IPS-20b (cell line): ENCODE results near the gene ADAM10.

Experiments used
- H3K27ac ChIP-seq: one replicate; pipeline ENCODE4 v1.5.1; 2013; ENCODE audit warnings: low read length
- H3K27me3 ChIP-seq: 2 replicates; pipeline ENCODE4 v1.6.1; 2013; ENCODE audit warnings: mild to moderate bottlenecking, low read length, inconsistent platforms; ENCODE audit not compliant: insufficient read depth
- H3K36me3 ChIP-seq: 2 replicates; pipeline ENCODE4 v1.6.1; 2013; ENCODE audit warnings: low read depth, mild to moderate bottlenecking, inconsistent platforms, low read length, moderate library complexity; ENCODE audit not compliant: insufficient read depth
- H3K4me1 ChIP-seq: 2 replicates; pipeline ENCODE4 v1.6.1; 2013; ENCODE audit warnings: mild to moderate bottlenecking, control low read depth, inconsistent platforms, low read length, moderate library complexity; ENCODE audit not compliant: insufficient read depth
- H3K4me3 ChIP-seq: 2 replicates; pipeline ENCODE4 v1.5.1; 2013; ENCODE audit warnings: mild to moderate bottlenecking, low read length, inconsistent platforms
- H3K9ac ChIP-seq: 2 replicates; pipeline ENCODE4 v1.6.1; 2013; ENCODE audit warnings: low read depth, mild to moderate bottlenecking, inconsistent platforms, low read length, moderate library complexity
- H3K9me3 ChIP-seq: 2 replicates; pipeline ENCODE4 v1.6.1; 2013; ENCODE audit warnings: mild to moderate bottlenecking, low read depth, low read length, inconsistent platforms; ENCODE audit not compliant: insufficient read depth

ADAM10 gene

GRCh38 chr15:58568157-58568571 lies 181.3 kb downstream of the ADAM10 start:
- no peaks in the 10 kb centered on the region for H3K9me3 ChIP-seq
- H3K4me1 ChIP-seq: no peaks in the 10 kb centered on the region
- no peak overlapping the region for H3K9ac ChIP-seq
- H3K36me3 ChIP-seq: no peaks in the 10 kb centered on the region
- H3K27ac ChIP-seq: no peak overlapping the region
- H3K4me3 ChIP-seq: no peak overlapping the region
- no peaks in the 10 kb centered on the region for H3K27me3 ChIP-seq

GRCh38 chr15:58566029-58566428 lies 183.5 kb downstream of the ADAM10 start:
- no peaks in the 10 kb centered on the region for H3K4me1 ChIP-seq
- H3K9ac ChIP-seq: no peak overlapping the region
- H3K27ac ChIP-seq: no peak overlapping the region
- no peak overlapping the region for H3K4me3 ChIP-seq
- no peaks in the 10 kb centered on the region for H3K27me3 ChIP-seq
- H3K9me3 ChIP-seq: no peaks in the 10 kb centered on the region
- H3K36me3 ChIP-seq: no peaks in the 10 kb centered on the region

GRCh38 chr15:58565619-58566018 lies 183.9 kb downstream of the ADAM10 start:
- Histone ChIP-seq H3K4me1 (no peaks in the 10 kb centered on the region), H3K4me3 (no peak overlapping the region), H3K36me3 (no peaks in the 10 kb centered on the region), H3K27ac (no peak overlapping the region), H3K9me3 (no peaks in the 10 kb centered on the region), H3K9ac (no peak overlapping the region), H3K27me3 (no peaks in the 10 kb centered on the region)

- no peak overlapping the region for H3K27ac ChIP-seq
- no peak overlapping the region for H3K9ac ChIP-seq
- H3K4me3 ChIP-seq: no peak overlapping the region
- no peaks in the 10 kb centered on the region for H3K9me3 ChIP-seq
- H3K27me3 ChIP-seq: no peaks in the 10 kb centered on the region
- H3K4me1 ChIP-seq: no peaks in the 10 kb centered on the region
- H3K36me3 ChIP-seq: no peaks in the 10 kb centered on the region
These were observed 184.5 kb downstream of the ADAM10 start for GRCh38 chr15:58564981-58565380.

- Histone ChIP-seq H3K27ac (no peak overlapping the region), H3K36me3 (no peaks in the 10 kb centered on the region)
These were observed 187.4 kb downstream of the ADAM10 start for GRCh38 chr15:58562135-58562534.

GRCh38 chr15:58561321-58561720 lies 188.2 kb downstream of the ADAM10 start:
- peaks cover 7% of the 10 kb centered on the region; the same call in 1 of the 2 replicates for H3K9me3 ChIP-seq
- no peaks in the 10 kb centered on the region for H3K36me3 ChIP-seq
- no peaks in the 10 kb centered on the region for H3K27me3 ChIP-seq
- no peak overlapping the region for H3K4me3 ChIP-seq
- no peaks in the 10 kb centered on the region for H3K4me1 ChIP-seq
- no peak overlapping the region for H3K9ac ChIP-seq
- H3K27ac ChIP-seq: no peak overlapping the region

More at GRCh38 chr15:58562135-58562534, 187.4 kb downstream of the ADAM10 start:
- Histone ChIP-seq H3K4me3 (no peak overlapping the region), H3K27me3 (no peaks in the 10 kb centered on the region), H3K4me1 (no peaks in the 10 kb centered on the region), H3K9me3 (peaks cover 7% of the 10 kb centered on the region; the same call in 1 of the 2 replicates), H3K9ac (no peak overlapping the region)

GRCh38 chr15:58559904-58560588 lies 189.5 kb downstream of the ADAM10 start:
- Histone ChIP-seq H3K4me3 (no peak overlapping the region), H3K36me3 (no peaks in the 10 kb centered on the region), H3K9me3 (peaks cover 7% of the 10 kb centered on the region; the same call in 1 of the 2 replicates), H3K9ac (no peak overlapping the region), H3K27ac (no peak overlapping the region), H3K27me3 (no peaks in the 10 kb centered on the region), H3K4me1 (peaks cover 6% of the 10 kb centered on the region; the same call in 1 of the 2 replicates)

- Histone ChIP-seq H3K27ac (no peak overlapping the region), H3K27me3 (no peaks in the 10 kb centered on the region), H3K36me3 (no peaks in the 10 kb centered on the region), H3K4me1 (peaks cover 9% of the 10 kb centered on the region; the same call in 1 of the 2 replicates), H3K9ac (no peak overlapping the region), H3K9me3 (peaks cover 7% of the 10 kb centered on the region; the same call in 1 of the 2 replicates), H3K4me3 (no peak overlapping the region)
These were observed 190.7 kb downstream of the ADAM10 start for GRCh38 chr15:58558777-58559176.

GRCh38 chr15:58556541-58556940 lies 193.0 kb downstream of the ADAM10 start:
- no peak overlapping the region for H3K4me3 ChIP-seq
- H3K36me3 ChIP-seq: no peaks in the 10 kb centered on the region
- no peak overlapping the region for H3K9ac ChIP-seq
- no peak overlapping the region for H3K27ac ChIP-seq
- H3K4me1 ChIP-seq: peaks cover 9% of the 10 kb centered on the region; the same call in 1 of the 2 replicates
- no peaks in the 10 kb centered on the region for H3K27me3 ChIP-seq
- H3K9me3 ChIP-seq: peaks cover 7% of the 10 kb centered on the region; the same call in 1 of the 2 replicates

GRCh38 chr15:58556028-58556361 lies 193.5 kb downstream of the ADAM10 start:
- no peak overlapping the region for H3K27ac ChIP-seq
- peaks cover 9% of the 10 kb centered on the region; the same call in 1 of the 2 replicates for H3K4me1 ChIP-seq
- no peak overlapping the region for H3K9ac ChIP-seq

GRCh38 chr15:58555162-58556027 lies 194.1 kb downstream of the ADAM10 start:
- H3K27ac ChIP-seq: no peak overlapping the region

More at GRCh38 chr15:58556028-58556361, 193.5 kb downstream of the ADAM10 start:
- no peak overlapping the region for H3K4me3 ChIP-seq
- H3K36me3 ChIP-seq: no peaks in the 10 kb centered on the region
- no peaks in the 10 kb centered on the region for H3K27me3 ChIP-seq
- peaks cover 7% of the 10 kb centered on the region; the same call in 1 of the 2 replicates for H3K9me3 ChIP-seq

More at GRCh38 chr15:58555162-58556027, 194.1 kb downstream of the ADAM10 start:
- Histone ChIP-seq H3K9ac (no peak overlapping the region), H3K4me1 (peaks cover 9% of the 10 kb centered on the region; the same call in 1 of the 2 replicates), H3K9me3 (peaks cover 7% of the 10 kb centered on the region; the same call in 1 of the 2 replicates), H3K36me3 (no peaks in the 10 kb centered on the region), H3K4me3 (no peak overlapping the region), H3K27me3 (no peaks in the 10 kb centered on the region)
